Activated CD4-positive, alpha-beta T cell treated with anti-CD3 and anti-CD28 coated beads, Interleukin-10, Interleukin-2, amounts not matched to agents 100 ng/mL and 50 ng/mL, durations not matched to agents 16 hours and 8 hours (primary cell): ENCODE data around the gene OPN1MW3.
"Not testable (repeated sequence)": the region's sequence is repeated elsewhere in the genome, so short reads cannot be mapped to it uniquely, and the experiment has no call there.

ENCODE experiments used
- DNase-seq: peaks from one replicate; pipeline ENCODE4 v3.0.0-alpha.2; 2020

OPN1MW3 gene

GRCh38 chrX:154298312-154298711 is 40.9 kb downstream of the OPN1MW3 start:
- DNase-seq: no peak

- DNase-seq: no peak
These were observed 43.4 kb downstream of the OPN1MW3 start for GRCh38 chrX:154300816-154301215.

GRCh38 chrX:154302998-154303397 is 45.6 kb downstream of the OPN1MW3 start:
- DNase-seq: not testable (repeated sequence)

GRCh38 chrX:154303476-154303875 is 46.1 kb downstream of the OPN1MW3 start:
- no peak for DNase-seq

DNA sequence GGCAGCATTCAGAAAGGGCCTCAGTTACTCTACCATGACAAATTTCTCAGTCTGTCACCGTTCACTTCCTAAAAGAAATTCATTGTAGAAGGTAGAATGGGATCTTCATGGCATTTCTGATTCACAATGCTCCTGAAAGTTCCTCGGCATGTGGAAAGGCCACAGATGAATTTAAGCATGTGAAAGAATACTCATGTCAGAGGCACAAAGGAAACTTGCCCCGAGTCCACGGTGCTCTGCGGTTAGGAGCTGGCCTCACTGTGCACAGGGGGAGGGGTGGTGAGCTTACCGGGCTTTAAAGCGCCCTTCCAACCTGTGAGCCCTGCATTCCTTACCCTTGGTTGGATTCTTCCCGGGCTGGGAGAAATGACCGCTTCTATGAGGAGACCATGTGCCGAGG is 47.5 kb downstream of the OPN1MW3 start:
- no peak for DNase-seq

DNA sequence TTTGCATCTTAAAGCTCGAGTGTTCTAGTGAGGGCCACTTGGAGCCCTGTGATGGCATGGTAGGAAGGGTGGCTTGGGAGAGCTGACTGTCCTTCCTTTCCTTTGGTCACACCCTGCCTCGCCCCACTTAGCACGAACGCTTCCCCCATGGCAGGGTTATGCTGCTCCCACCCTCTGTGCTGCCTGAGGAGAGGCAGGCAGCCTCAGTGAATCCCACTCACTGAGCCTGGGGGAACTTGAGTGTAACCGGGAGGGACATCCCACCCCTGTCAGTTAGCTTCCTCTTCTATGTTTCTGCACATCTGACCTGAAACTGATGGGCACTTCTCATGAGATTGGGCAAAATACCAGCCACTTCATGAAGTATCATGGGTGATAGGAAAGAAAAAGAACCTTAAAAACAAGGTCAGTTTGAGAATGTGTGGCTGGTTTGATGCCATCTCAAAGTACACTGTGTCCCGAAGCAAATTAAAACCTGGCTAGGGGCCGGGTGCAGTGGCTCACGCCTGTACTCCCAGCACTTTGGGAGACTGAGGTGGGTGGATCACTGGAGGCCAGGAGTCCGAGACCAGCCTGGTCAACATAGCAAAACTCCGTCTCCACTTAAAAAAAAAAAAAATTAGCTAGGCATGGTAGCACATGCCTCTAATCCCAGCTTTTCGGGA is 48.3 kb downstream of the OPN1MW3 start:
- DNase-seq: no peak

DNA sequence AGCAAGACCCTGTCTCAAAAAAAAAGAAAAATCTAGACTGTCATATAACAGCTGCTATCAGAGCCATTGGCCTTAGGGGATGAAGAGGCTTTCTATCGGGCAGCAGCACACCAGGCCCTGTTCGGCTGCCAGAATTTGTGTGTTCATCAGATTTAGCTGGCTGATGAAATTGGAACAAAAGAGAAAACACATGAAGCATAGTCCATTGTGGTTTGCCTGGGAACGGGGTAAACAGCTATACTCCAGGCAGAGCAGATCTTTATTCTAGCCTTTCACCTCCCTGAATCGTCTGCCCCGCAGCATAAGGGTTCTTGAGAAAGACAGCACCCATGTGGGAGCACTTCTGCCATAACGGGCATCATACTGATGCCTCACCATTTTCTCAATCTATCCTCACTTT is 49.8 kb downstream of the OPN1MW3 start:
- no peak for DNase-seq

GRCh38 chrX:154308108-154308946 is 50.9 kb downstream of the OPN1MW3 start:
- DNase-seq: peak; percentile 82

DNA sequence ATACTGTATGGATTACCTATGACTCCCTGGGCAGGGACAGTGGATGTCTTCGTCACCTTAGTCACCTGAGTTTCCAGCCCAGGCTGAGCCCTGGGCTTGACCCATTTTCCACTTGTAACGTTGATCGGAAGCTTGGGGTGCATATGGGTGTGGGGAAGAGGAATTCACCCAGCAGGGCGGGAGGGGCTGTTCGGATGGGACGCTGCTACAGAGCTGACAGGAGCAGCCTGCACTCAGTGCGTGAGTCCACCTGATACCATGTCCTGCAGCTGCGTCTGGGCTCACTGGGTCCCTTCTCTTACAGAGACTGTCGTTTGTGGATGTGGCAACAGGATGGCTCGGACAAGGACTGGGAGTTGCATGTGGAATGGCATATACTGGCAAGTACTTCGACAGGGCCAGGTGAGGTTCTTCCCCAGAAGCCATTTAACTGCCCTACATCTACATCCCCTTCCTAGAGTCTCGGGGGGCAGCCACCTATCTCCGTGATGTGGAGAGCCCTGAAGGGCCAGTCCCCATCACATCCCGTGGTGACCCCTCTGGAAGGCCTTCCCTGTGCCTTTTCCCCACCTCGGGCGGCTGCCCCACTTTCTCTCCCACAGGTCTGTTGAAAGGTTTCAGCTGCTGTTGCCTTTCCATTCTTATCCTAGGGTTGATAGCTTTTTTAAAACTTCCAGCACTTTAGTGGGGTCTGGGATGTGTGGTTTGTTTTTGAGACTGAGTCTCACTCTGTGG is 51.8 kb downstream of the OPN1MW3 start:
- DNase-seq: no peak

DNA sequence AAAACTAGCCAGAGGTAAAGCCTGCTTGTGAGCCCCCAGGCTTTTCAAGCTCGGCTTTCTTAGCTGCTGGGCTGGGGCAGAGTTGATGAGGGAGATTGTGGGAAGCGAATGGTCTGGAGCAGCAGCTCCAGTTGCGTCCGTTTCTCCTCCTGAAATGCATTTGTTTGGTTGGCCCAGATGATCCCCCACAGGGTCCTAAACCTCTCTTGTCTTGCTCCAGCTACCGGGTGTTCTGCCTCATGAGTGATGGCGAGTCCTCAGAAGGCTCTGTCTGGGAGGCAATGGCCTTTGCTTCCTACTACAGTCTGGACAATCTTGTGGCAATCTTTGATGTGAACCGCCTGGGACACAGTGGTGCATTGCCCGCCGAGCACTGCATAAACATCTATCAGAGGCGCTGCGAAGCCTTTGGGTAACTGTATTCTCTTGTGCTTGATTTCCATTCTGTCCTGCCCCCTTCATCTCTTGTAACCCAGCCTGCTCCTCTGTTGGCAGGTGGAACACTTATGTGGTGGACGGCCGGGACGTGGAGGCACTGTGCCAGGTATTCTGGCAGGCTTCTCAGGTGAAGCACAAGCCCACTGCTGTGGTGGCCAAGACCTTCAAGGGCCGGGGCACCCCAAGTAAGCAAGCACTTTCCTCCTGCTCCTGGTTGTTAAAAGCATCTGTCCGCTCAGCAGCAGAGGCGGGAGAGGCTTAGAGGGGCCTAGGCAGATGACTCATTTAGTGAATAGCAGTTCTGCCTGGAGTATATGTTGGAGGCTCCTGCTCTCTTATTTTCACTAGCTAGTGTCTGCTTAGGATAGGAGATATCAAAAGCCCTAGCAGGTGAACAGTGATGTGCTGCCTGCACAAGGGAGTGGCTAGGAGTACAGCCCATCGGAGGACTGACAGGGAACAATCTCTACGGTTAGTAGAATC is 53.5 kb downstream of the OPN1MW3 start:
- peak; percentile 26 for DNase-seq

DNA sequence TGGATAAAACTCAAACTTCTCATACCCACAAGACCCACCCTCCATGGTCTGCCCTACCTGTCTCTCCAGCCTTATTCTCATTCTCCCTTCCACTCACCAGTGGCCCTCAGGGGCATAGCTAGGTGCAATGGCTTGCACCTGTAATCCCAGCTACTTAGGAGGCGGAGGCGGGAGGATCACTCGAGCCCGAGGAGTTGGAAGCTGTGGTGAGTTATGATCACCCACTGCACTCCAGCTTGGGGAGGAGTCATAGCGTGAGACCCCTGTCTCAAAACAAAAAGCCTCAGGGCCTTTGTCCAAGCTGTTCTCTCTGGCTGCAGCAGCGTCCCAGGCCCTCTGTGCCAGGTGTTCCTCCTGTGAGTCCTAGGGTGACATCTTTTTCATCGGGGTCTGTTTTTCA is 54.7 kb downstream of the OPN1MW3 start:
- DNase-seq: no peak

DNA sequence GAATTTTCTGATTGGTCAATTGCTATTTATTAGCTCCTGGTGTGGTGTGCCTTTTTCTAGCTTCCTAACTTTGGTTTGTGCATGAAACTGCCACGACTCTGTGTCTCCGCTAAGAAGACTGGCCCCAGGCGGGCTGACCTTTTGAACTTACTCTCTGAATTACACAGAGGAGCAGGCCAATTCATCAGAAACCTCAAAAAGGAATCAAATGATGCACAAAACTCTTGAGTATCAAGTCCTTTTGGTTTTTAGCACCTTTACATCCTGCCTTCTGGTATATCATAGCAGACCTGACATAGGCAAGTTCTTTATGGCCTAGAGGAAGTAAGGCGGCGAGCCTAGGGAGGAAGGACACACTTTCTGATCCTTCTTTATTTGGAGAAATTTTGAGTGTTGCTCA is 55.8 kb downstream of the OPN1MW3 start:
- DNase-seq: peak; percentile 64

- DNase-seq: no peak
These were observed 58.0 kb downstream of the OPN1MW3 start for GRCh38 chrX:154315416-154315815.

GRCh38 chrX:154317391-154317995 is 60.1 kb downstream of the OPN1MW3 start:
- no peak for DNase-seq

DNA sequence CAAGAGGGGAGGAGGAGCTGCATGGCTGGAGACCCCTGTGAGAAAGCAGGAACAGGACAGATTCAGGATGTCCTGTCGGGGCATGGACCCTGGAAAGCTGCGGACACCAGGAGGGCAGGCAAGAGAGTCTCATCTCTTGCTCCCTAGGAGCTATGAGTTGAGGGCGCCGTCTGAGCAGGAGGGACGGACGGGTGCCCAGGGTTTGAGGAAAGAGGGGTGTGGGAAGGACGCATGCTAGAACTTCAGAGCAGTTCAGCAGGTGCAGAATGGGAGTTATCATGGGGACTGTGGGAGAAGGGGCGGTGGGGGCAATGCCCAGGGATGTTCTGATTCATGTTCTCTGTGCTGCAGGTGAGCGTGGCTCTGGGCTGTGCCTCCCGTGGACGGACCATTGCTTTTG is 63.0 kb downstream of the OPN1MW3 start:
- no peak for DNase-seq
